IMR-90 (cell line): ENCODE measurements around the gene TCOF1. TPM values are rescaled to one million over a fixed set of nuclear protein-coding genes. Genes with fewer than 3 reads are reported as not detected.

Experiments used
- ATAC-seq: fragments of 200-7000 bp; cut with Tn5 transposase; 2 replicates; pipeline ENCODE4 v1.9.1; 2020; ENCODE audit warnings: low read depth, mild to moderate bottlenecking, moderate library complexity
- BruUV-seq: library from RNA; stranded (reverse); fragments of 400-500 nt; replicated peaks from 2 replicates; lab custom pipeline; 2021; lab: Mats Ljungman, UMichigan
- CTCF ChIA-PET: fragments of 300-600 bp; formaldehyde crosslinking; extraction: SDS; loops from one replicate; lab custom pipeline; 2021; ENCODE audit warnings: antibody characterized with exemption; lab: Yijun Ruan, JAX
- POLR2A ChIA-PET: fragments of 300-600 bp; sonication (Branson Sonifier 250); formaldehyde crosslinking; loops from one replicate; lab custom pipeline; 2022; ENCODE audit warnings: antibody characterized with exemption; ENCODE audit not compliant: unreplicated experiment; lab: Charles Lee
- DNase-seq: peaks from one replicate; pipeline ENCODE4 v3.0.0; 2013
- H2AFZ ChIP-seq: replicated peaks from 2 replicates; pipeline ENCODE3; 2013; ENCODE audit warnings: low read length, mild to moderate bottlenecking; ENCODE audit not compliant: poor library complexity
- H2AK5ac ChIP-seq: 2 replicates; pipeline ENCODE4 v1.6.1; 2013; ENCODE audit warnings: low read depth, low read length, inconsistent platforms
- H2AK9ac ChIP-seq: replicated peaks from 2 replicates; pipeline ENCODE3; 2013; ENCODE audit warnings: mild to moderate bottlenecking, low read depth, low read length, moderate library complexity; ENCODE audit not compliant: poor library complexity
- H2BK120ac ChIP-seq: 2 replicates; pipeline ENCODE4 v1.6.1; 2013; ENCODE audit warnings: low read depth, low read length, inconsistent platforms
- H2BK15ac ChIP-seq: 3 replicates; pipeline ENCODE4 v1.6.1; 2013; ENCODE audit warnings: low read depth, low read length, inconsistent platforms
- H2BK20ac ChIP-seq: 2 replicates; pipeline ENCODE4 v1.6.1; 2013; ENCODE audit warnings: low read depth, mild to moderate bottlenecking, inconsistent platforms, low read length, moderate library complexity
- H2BK5ac ChIP-seq: 2 replicates; pipeline ENCODE4 v1.6.1; 2013; ENCODE audit warnings: mild to moderate bottlenecking, low read depth, low read length, inconsistent platforms; ENCODE audit not compliant: poor library complexity, severe bottlenecking
- H3K14ac ChIP-seq: replicated peaks from 2 replicates; pipeline ENCODE4 v1.6.1; 2013; ENCODE audit warnings: low read depth, low read length, inconsistent platforms
- H3K18ac ChIP-seq: 2 replicates; pipeline ENCODE4 v1.6.1; 2013; ENCODE audit warnings: low read depth, low read length, control low read depth
- H3K23ac ChIP-seq: 2 replicates; pipeline ENCODE4 v1.6.1; 2013; ENCODE audit warnings: low read depth, low read length, inconsistent platforms
- H3K27ac ChIP-seq: 2 replicates; pipeline ENCODE4 v1.5.1; 2013; ENCODE audit warnings: mild to moderate bottlenecking, control low read depth, low read length; ENCODE audit not compliant: insufficient read depth
- H3K27me3 ChIP-seq: 2 replicates; pipeline ENCODE4 v1.6.1; 2013; ENCODE audit warnings: low read length; ENCODE audit not compliant: control insufficient read depth, insufficient read depth
- H3K36me3 ChIP-seq: 2 replicates; pipeline ENCODE4 v1.6.1; 2013; ENCODE audit warnings: low read length, mixed read lengths; ENCODE audit not compliant: control insufficient read depth, insufficient read depth
- H3K4ac ChIP-seq: 2 replicates; pipeline ENCODE4 v1.6.1; 2013; ENCODE audit warnings: low read depth, low read length, inconsistent platforms
- H3K4me1 ChIP-seq: 2 replicates; pipeline ENCODE4 v1.6.1; 2013; ENCODE audit warnings: low read length, mixed read lengths; ENCODE audit not compliant: control insufficient read depth, insufficient read depth
- H3K4me2 ChIP-seq: 2 replicates; pipeline ENCODE4 v1.6.1; 2013; ENCODE audit warnings: low read depth, mild to moderate bottlenecking, control low read depth, low read length, moderate library complexity
- H3K4me3 ChIP-seq: 2 replicates; pipeline ENCODE4 v1.5.1; 2013; ENCODE audit warnings: low read depth, mild to moderate bottlenecking, control low read depth, low read length, moderate library complexity; ENCODE audit not compliant: insufficient read depth
- H3K56ac ChIP-seq: 2 replicates; pipeline ENCODE4 v1.6.1; 2013; ENCODE audit warnings: low read length, inconsistent platforms; ENCODE audit not compliant: insufficient read depth; ENCODE audit errors: extremely low read depth
- H3K79me1 ChIP-seq, 2 experiments: 2 replicates each; pipeline ENCODE4 v1.6.1; 2013; ENCODE audit warnings: low read length in 2 of 2, inconsistent platforms in 1 of 2, low read depth in 1 of 2
- H3K9ac ChIP-seq: 2 replicates; pipeline ENCODE4 v1.6.1; 2013; ENCODE audit warnings: low read depth, low read length, control low read depth
- H3K9me1 ChIP-seq: 2 replicates; pipeline ENCODE4 v1.6.1; 2013; ENCODE audit warnings: low read length, inconsistent platforms; ENCODE audit not compliant: insufficient read depth
- H3K9me3 ChIP-seq: 2 replicates; pipeline ENCODE4 v1.6.1; 2013; ENCODE audit warnings: low read length; ENCODE audit not compliant: control insufficient read depth, insufficient read depth
- H4K20me1 ChIP-seq: 2 replicates; pipeline ENCODE4 v1.6.1; 2013; ENCODE audit warnings: low read length, inconsistent platforms; ENCODE audit not compliant: insufficient read depth
- H4K5ac ChIP-seq: 2 replicates; pipeline ENCODE4 v1.6.1; 2013; ENCODE audit warnings: mild to moderate bottlenecking, low read depth, low read length, control low read depth
- H4K8ac ChIP-seq, 2 experiments: 2 replicates each; pipeline ENCODE4 v1.6.1; 2013; ENCODE audit warnings: low read depth in 2 of 2, low read length in 2 of 2, control low read depth in 1 of 2, inconsistent platforms in 1 of 2
- H4K91ac ChIP-seq: 2 replicates; pipeline ENCODE4 v1.6.1; 2013; ENCODE audit warnings: low read depth, low read length, inconsistent platforms; ENCODE audit not compliant: insufficient read depth
- ELK1 ChIP-seq: fragments of 150-350 bp; IDR thresholded peaks from 2 replicates; pipeline ENCODE4 v1.6.1; 2016; ENCODE audit warnings: low read depth, mild to moderate bottlenecking, low read length, moderate library complexity, borderline replicate concordance
- WGBS, 2 experiments: methylation state at CpG; one replicate each; pipeline versions ENCODE4 v1.1.5 to v1.1.7; 2013; ENCODE audit warnings: missing lambda C conversion rate in 2 of 2; ENCODE audit not compliant: insufficient read length in 1 of 2; ENCODE audit errors: extremely low coverage in 2 of 2; 5-methylcytosine and 5-hydroxymethylcytosine counted together
- dilution Hi-C: fragments of 300-500 bp; cut with HindIII; formaldehyde crosslinking; loops from one replicate; pipeline ENCODE4 v1.14.3; 2018; ENCODE audit warnings: low sequenced_read_pairs; ENCODE audit not compliant: unreplicated experiment
- in situ Hi-C: fragments of 300-500 bp; cut with MboI; formaldehyde crosslinking; loops from 3 replicates; pipeline ENCODE4 v1.14.3; 2019; ENCODE audit warnings: low sequenced_read_pairs, inconsistent platforms, mixed read lengths
- intact Hi-C: fragments of 100-400 bp; cut with micrococcal nuclease; formaldehyde crosslinking; loops from 2 replicates; pipeline ENCODE4 v1.10.0; 2022
- polyA plus RNA-seq, 3 experiments: library from polyadenylated mRNA; depleted of rRNA; stranded (reverse); fragments of >200 nt; gene quantifications; 2 replicates each; pipeline ENCODE4 v1.2.3, GENCODE V29; 2012; ENCODE audit warnings: low replicate concordance in 1 of 3
- total RNA-seq: library from RNA; depleted of rRNA; stranded (reverse); fragments of >200 nt; gene quantifications from 2 replicates; pipeline ENCODE4 v1.2.3, GENCODE V29; 2012

TCOF1 gene
- total and polyA plus RNA-seq, 2 of the 4 experiments (the other 2 are of a cell fraction): 18.2 to 19.7 TPM

GRCh38 chr5:150349681-150350275, 7.7 kb upstream of the TCOF1 start:
- in situ Hi-C loops: no loop called here
- Histone ChIP-seq H3K18ac (no peak overlapping the region), H3K36me3 (no peaks in the 10 kb centered on the region), H4K91ac (no peak overlapping the region), H3K4me3 (no peak overlapping the region), H4K20me1 (no peaks in the 10 kb centered on the region), H3K9me3 (no peaks in the 10 kb centered on the region), H2AFZ (no peak overlapping the region), H2BK15ac (peak overlapping the region; percentile 26; the same call in 1 of the 3 replicates), H3K27me3 (no peaks in the 10 kb centered on the region), H4K8ac (no peak overlapping the region), H3K27ac (no peak overlapping the region), H3K4ac (0 out of 2 replicates have a peak overlapping the region, but pooled peaks have one; percentile 29), H3K23ac (no peak overlapping the region), H3K9ac (no peak overlapping the region), H2BK120ac (no peak overlapping the region), H2AK9ac (no peak overlapping the region), H2BK5ac (no peak overlapping the region), H4K5ac (no peak overlapping the region), H3K14ac (no peak overlapping the region), H3K56ac (no peak overlapping the region), H3K9me1 (no peaks in the 10 kb centered on the region), H3K79me1 (no peaks in the 10 kb centered on the region), H3K4me1 (no peaks in the 10 kb centered on the region), H3K4me2 (no peak overlapping the region), H2BK20ac (peak overlapping the region; percentile 52; the same call in 1 of the 2 replicates), H2AK5ac (peak overlapping the region; percentile 5; the same call in 1 of the 2 replicates)
- DNase-seq (no peak), ATAC-seq (no peak)
- no TSS peak for BruUV-seq
- dilution Hi-C loops: no loop called here
- ChIA-PET POLR2A (no interaction called here), CTCF (interaction anchor here (0.9 to 3.5 kb wide), 4 partner anchors 30 to 123 kb away, joined by 3 to 24 read pairs (median 3); no protein-coding TSS in a partner anchor)
- no peak for TF ChIP-seq ELK1
- intact Hi-C loops: loop anchor here (1.0 to 10.0 kb wide), 7 partner anchors 47 to 345 kb away; partner anchors contain the start of genes ARSI, HMGXB3 and TIGD6
- WGBS, 2 experiments: 100% methylated on average over 2 of the region's 6 CpGs; no CpG with 5 or more reads in 1 of the 2 experiments
